GM04503 (cell line): ENCODE data around the gene GFRA1.

Experiments
- DNase-seq: peaks from one replicate; pipeline ENCODE4 v3.0.0-alpha.2; 2012; ENCODE audit warnings: low read depth

GFRA1 gene

GRCh38 chr10:116270771-116271592, 2.0 kb downstream of the GFRA1 start:
- DNase-seq, result no peak

DNA sequence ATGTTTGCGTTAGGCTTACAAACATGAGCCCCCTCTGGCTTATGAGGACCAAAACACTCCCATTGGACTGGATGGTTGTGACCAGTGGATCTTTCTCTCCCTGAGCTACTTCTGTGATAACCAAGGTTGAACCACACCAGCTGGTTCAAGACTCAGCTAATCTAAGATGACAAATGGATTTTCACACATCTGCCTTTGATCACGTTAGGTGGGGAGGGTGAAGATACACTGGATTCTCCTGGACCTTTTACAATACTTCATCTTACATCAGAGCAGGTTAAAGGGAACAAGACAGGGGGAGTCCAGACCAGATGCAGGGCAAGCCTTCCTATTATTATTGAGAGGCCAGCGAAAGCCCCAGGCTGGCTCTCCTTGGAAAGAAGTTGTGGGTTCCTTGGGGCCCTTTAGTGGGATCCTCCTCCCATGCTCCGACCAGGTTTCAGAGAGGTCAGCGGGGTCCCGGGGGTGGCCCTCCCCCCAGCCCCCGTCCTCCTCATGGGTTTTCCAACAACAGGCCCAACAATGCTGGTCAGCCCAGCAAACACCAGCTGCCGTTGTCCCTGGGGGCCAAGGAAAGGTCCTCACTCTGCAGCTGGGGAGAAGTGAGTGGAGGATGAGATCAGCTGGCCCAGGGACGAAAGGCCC, 2.8 kb downstream of the GFRA1 start:
- no peak for DNase-seq

DNA sequence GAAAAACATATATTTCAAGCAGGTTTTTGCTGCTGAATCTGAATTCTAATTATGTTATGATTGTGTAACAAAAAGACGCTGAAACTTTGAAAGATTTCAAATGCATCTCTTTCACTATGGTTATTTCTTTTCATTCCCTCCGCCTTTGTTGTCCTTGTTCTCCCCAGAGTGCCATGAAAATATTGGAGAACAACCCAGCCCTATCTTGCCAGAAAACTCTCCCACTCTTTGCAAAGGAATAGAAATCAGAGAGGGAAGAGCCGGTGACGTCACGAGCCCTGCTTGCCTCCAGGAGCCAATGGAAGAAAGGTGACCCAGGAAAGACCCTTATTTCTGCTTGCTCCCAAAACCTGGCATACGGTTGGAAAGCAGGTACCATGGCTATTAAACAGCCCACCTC, 3.4 kb downstream of the GFRA1 start:
- DNase-seq, result no peak

DNA sequence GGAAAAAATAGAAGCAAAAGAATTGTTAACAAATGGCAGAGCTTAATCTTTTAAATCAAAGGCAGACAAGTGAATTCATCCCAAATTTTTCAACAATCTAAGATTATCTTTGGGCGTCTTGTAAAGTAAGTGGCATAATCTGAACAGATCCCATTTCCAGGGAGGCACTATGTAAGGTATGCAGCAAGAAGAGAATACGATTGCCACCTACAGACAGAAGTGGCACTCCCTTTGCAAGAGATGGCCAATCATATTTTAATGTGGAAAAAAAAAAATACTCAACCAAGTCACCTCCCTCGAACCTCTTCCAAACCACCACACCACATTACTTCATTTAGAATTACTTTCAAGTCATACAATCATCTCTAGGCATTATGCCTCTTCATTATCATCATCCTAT, 4.0 kb downstream of the GFRA1 start:
- no peak for DNase-seq

DNA sequence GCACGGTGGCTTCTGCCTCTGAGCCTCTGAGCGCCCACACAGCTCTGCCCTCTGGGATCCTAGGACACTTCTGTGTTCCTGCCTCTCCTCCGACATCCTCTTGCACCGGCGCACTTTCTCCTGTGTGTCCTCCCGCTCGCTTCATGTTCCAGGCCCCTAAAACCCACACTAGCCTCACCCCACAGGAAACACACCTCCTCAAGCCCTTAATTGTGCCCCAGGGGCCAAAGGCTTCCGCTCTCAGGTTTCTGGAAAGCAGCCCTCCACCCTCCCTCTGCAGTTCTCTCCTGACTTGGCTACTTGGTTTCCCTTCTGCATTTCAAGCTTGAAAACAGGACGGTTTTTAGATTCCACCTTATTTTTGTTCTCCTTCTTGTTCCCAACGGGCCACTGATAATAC, 7.3 kb downstream of the GFRA1 start:
- DNase-seq, result no peak

- no peak for DNase-seq
Observed at GRCh38 chr10:116263870-116264655, 8.9 kb downstream of the GFRA1 start.

GRCh38 chr10:116262678-116263077, 10.3 kb downstream of the GFRA1 start:
- DNase-seq, result no peak

DNA sequence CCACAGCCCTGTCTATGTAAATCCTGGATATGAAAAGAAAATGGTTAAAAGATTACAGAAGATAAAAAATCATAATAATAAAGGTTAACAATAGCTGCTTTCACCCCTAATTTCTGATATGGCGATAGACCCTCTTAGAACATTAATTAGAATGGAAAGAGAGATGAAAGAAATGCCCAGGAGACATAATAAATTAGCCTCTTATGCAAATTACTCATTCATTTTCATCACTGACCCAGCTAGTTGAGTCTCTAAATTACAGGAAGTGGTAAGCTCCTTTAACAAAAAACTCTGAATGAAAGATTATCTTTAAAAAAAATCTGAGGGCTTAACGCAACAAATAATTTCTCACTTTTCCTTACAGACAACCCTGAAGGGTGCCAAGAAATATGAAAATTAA, 12.4 kb downstream of the GFRA1 start:
- no peak for DNase-seq

GRCh38 chr10:116259638-116260037, 13.4 kb downstream of the GFRA1 start:
- DNase-seq, result no peak

DNA sequence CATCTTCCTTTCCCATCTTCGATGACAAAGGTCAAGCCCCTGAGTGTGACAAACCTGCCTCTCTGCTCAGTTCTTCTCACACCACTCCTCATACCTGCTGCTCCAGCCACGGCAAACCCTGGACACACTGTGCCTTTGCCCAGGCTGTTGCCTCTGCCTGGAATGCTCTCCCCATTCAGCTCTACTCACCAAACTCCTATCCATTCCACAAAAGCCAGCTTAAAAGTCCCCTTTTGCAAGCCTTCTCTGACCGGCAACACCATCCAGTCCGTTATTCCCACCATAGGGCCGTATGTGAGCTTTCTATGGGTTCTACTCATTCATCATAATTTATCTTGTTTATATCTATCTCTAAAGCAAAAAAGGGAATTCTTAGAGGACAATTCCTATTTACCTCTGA, 15.2 kb downstream of the GFRA1 start:
- no peak for DNase-seq

DNA sequence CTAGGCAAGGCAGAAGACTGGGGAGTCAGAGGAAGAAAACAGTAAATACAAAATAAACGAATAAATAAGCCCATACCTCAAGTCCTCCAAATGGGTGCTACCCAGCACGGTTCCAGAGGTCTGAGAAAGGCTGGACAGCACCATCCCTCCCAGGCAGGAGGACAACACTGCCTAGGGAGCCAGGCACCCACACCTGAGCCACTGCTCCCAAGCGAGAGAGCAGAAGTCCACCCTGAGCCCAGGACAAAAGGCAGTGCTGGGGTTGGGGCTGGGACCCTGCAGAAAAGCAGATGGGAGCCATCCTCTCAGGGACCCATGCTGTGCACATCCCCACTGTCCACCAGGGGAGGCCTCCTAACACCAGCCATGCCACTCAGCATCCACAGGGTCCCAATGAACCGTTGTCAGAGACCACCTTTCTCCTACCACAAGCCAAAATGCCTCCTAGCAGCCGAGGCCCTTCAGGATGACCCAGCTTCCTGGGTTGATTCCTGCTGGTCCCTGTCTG, 16.2 kb downstream of the GFRA1 start:
- DNase-seq, result no peak

- DNase-seq, result no peak
Observed at GRCh38 chr10:116255886-116256751, 16.9 kb downstream of the GFRA1 start.

- DNase-seq, result no peak
Observed at GRCh38 chr10:116254422-116255155, 18.4 kb downstream of the GFRA1 start.

DNA sequence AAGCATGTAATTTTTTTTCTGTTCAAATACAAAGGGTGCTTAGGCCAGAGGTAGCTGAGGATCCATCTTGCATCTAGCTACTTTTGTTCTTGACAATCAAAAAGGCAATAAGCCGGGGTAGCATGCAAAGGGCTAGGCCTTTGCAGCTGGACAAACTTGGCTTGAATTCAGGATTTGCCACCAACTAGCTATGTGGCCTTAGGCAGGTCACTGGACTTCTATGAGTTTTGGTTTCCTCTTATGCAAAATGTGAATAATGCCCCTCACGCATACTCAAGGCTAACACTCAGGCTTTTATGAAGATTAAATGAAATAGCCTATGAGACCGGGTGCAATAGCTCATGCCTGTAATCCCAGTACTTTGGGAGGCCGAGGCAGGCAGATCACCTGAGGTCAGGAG, 19.3 kb downstream of the GFRA1 start:
- no peak for DNase-seq

- no peak for DNase-seq
Observed at GRCh38 chr10:116251602-116252395, 21.2 kb downstream of the GFRA1 start.

GRCh38 chr10:116247691-116248090, 25.3 kb downstream of the GFRA1 start:
- DNase-seq, result no peak

GRCh38 chr10:116246263-116246662, 26.7 kb downstream of the GFRA1 start:
- no peak for DNase-seq

- DNase-seq, result no peak
Observed at GRCh38 chr10:116245156-116245555, 27.9 kb downstream of the GFRA1 start.

DNA sequence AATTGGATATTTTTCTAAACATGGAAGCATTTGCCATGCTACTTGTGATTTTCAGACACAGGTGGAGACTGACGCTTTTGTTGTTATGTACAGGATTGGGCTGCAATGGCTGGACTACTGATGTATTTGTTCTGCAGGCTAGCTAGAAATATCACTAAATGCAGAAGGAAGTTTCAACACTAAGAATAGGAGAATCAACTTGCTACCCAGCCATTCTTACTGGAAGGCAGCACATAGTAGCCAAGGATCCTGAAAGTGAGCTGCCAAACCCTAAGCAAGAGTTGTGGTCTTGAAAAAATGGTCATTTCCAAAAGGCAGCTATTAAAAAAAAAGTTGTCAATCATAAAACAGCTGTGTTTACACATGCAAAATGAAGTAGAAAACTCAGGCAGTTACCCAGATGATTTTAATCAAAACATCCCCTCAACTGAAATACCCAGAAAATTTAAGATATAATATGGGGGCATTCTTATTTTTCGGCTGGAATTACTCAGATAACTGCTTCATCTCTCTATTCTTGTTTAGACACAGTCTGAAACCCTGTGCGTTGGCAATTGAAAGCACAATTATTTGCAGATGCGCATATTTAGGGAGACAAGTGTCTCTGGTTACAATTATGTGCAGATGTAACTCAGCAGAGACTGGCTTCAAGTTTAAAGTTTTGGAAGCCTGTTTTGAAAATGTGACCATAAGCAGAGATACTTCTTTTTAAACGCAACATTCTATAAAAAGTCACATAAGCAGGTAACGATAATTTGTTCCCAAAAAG, 31.2 kb downstream of the GFRA1 start:
- no peak for DNase-seq
